GM08714 (cell line): Measurements from ENCODE around the gene COMMD1.
"Not testable (repeated sequence)": the region's sequence is repeated elsewhere in the genome, so short reads cannot be mapped to it uniquely, and the experiment has no call there.

Source experiments
- H3K4me3 ChIP-seq: fragments of 200-500 bp; sonication (Bioruptor generic); 2 replicates; pipeline ENCODE4 v1.5.1; 2014; ENCODE audit warnings: mild to moderate bottlenecking, low read length, inconsistent platforms
- ZNF274 ChIP-seq: IDR thresholded peaks from 2 replicates; pipeline ENCODE4 v1.6.1; 2012; ENCODE audit warnings: mild to moderate bottlenecking, low read depth, low read length

COMMD1 gene

GRCh38 chr2:62156861-62157496 is 251.5 kb downstream of the COMMD1 start:
- H3K4me3 ChIP-seq = no peak overlapping the region
- no peak for TF ChIP-seq ZNF274

GRCh38 chr2:62158444-62159121 is 253.1 kb downstream of the COMMD1 start:
- TF ChIP-seq ZNF274 = no peak
- no peak overlapping the region for H3K4me3 ChIP-seq

- not testable (repeated sequence) for H3K4me3 ChIP-seq
Measured at GRCh38 chr2:62160691-62161090, 255.2 kb downstream of the COMMD1 start.

GRCh38 chr2:62163106-62163831 is 257.8 kb downstream of the COMMD1 start:
- no peak for TF ChIP-seq ZNF274

GRCh38 chr2:62163834-62164233 is 258.4 kb downstream of the COMMD1 start:
- H3K4me3 ChIP-seq = no peak overlapping the region
- TF ChIP-seq ZNF274 = no peak

More at GRCh38 chr2:62163106-62163831, 257.8 kb downstream of the COMMD1 start:
- no peak overlapping the region for H3K4me3 ChIP-seq

GRCh38 chr2:62175728-62176127 is 270.3 kb downstream of the COMMD1 start:
- TF ChIP-seq ZNF274 = no peak
- no peak overlapping the region for H3K4me3 ChIP-seq

- no peak overlapping the region for H3K4me3 ChIP-seq
- TF ChIP-seq ZNF274 = no peak
Measured at GRCh38 chr2:62176801-62177200, 271.3 kb downstream of the COMMD1 start.

- no peak overlapping the region for H3K4me3 ChIP-seq
- TF ChIP-seq ZNF274 = no peak
Measured at GRCh38 chr2:62177392-62178049, 272.0 kb downstream of the COMMD1 start.

GRCh38 chr2:62178741-62179271 is 273.3 kb downstream of the COMMD1 start:
- H3K4me3 ChIP-seq = no peak overlapping the region
- TF ChIP-seq ZNF274 = no peak

GRCh38 chr2:62180975-62181374 is 275.5 kb downstream of the COMMD1 start:
- TF ChIP-seq ZNF274 = no peak
- H3K4me3 ChIP-seq = no peak overlapping the region; the same call in 1 of the 2 replicates

- H3K4me3 ChIP-seq = no peak overlapping the region
Measured at GRCh38 chr2:62181843-62182242, 276.4 kb downstream of the COMMD1 start.

GRCh38 chr2:62184512-62185230 is 279.2 kb downstream of the COMMD1 start:
- TF ChIP-seq ZNF274 = no peak
- no peak overlapping the region for H3K4me3 ChIP-seq

More at GRCh38 chr2:62181843-62182242, 276.4 kb downstream of the COMMD1 start:
- no peak for TF ChIP-seq ZNF274
